OCI-LY1 (cell line): ENCODE data around the gene GMDS.

ENCODE experiments used
- EZH2 ChIP-seq: fragments of 200-600 bp; sonication (generic), shearing (Covaris generic); IDR thresholded peaks from 2 replicates; pipeline ENCODE4 v1.8.0; 2017; ENCODE audit warnings: borderline replicate concordance, mixed run types, mild to moderate bottlenecking, antibody characterized with exemption, low read length, moderate library complexity, mixed read lengths
- TF ChIP-seq, protein P1 (sequence below): fragments of 200-600 bp; sonication (generic), shearing (Covaris generic); IDR thresholded peaks from 2 replicates; pipeline ENCODE4 v1.5.1; 2017; ENCODE audit warnings: mild to moderate bottlenecking, antibody characterized with exemption, low read length, moderate library complexity, mixed read lengths

DNA sequence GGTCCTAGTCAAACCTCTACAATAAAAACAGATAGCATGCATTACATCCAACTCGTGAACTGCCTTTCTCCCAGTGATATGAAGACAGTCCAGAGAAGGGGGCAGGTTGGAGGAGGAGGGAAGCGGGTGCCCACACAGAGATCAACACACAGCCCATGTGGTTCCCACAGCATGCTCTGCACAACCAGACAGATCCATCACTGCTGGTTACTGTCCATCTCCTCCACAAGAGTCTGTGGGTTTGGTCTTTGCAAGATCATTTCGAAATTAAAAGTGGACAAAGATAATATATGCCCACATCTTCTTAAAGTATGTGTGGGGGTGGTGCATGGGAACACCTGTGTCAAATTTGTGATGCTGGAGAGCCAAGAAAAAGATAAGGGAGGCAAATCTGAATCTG, 215.5 kb downstream of the GMDS start:
- TF ChIP-seq, protein P1, sequence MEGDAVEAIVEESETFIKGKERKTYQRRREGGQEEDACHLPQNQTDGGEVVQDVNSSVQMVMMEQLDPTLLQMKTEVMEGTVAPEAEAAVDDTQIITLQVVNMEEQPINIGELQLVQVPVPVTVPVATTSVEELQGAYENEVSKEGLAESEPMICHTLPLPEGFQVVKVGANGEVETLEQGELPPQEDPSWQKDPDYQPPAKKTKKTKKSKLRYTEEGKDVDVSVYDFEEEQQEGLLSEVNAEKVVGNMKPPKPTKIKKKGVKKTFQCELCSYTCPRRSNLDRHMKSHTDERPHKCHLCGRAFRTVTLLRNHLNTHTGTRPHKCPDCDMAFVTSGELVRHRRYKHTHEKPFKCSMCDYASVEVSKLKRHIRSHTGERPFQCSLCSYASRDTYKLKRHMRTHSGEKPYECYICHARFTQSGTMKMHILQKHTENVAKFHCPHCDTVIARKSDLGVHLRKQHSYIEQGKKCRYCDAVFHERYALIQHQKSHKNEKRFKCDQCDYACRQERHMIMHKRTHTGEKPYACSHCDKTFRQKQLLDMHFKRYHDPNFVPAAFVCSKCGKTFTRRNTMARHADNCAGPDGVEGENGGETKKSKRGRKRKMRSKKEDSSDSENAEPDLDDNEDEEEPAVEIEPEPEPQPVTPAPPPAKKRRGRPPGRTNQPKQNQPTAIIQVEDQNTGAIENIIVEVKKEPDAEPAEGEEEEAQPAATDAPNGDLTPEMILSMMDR = no peak
- no peak for TF ChIP-seq EZH2
